IPS DF 6.9 (cell line): ENCODE data around the gene CNR2.
"Not testable (repeated sequence)": the region's sequence is repeated elsewhere in the genome, so short reads cannot be mapped to it uniquely, and the experiment has no call there.

Experiments used
- DNase-seq: peaks from one replicate; pipeline ENCODE4 v3.0.0-alpha.2; 2013; ENCODE audit warnings: low read depth, low spot score
- H3K27ac ChIP-seq: one replicate; pipeline ENCODE4 v1.5.1; 2013; ENCODE audit warnings: low read length, control low read depth
- H3K27me3 ChIP-seq: 2 replicates; pipeline ENCODE4 v1.6.1; 2013; ENCODE audit warnings: mild to moderate bottlenecking, low read length; ENCODE audit not compliant: control insufficient read depth, insufficient read depth
- H3K36me3 ChIP-seq: 2 replicates; pipeline ENCODE4 v1.6.1; 2013; ENCODE audit warnings: low read length; ENCODE audit not compliant: control insufficient read depth, insufficient read depth
- H3K4me1 ChIP-seq: 2 replicates; pipeline ENCODE4 v1.6.1; 2013; ENCODE audit warnings: low read length; ENCODE audit not compliant: control insufficient read depth, insufficient read depth
- H3K4me3 ChIP-seq: 2 replicates; pipeline ENCODE4 v1.5.1; 2013; ENCODE audit warnings: mild to moderate bottlenecking, low read length
- H3K9me3 ChIP-seq: 2 replicates; pipeline ENCODE4 v1.6.1; 2013; ENCODE audit warnings: low read length, inconsistent platforms; ENCODE audit not compliant: control insufficient read depth, insufficient read depth
- WGBS: extraction: QIAGEN DNeasy Blood & Tissue Kit; methylation state at CpG from one replicate; pipeline ENCODE4 v1.1.7; 2013; ENCODE audit warnings: mixed read lengths, missing lambda C conversion rate; ENCODE audit not compliant: insufficient read length, insufficient coverage; 5-methylcytosine and 5-hydroxymethylcytosine counted together

Gene CNR2

DNA sequence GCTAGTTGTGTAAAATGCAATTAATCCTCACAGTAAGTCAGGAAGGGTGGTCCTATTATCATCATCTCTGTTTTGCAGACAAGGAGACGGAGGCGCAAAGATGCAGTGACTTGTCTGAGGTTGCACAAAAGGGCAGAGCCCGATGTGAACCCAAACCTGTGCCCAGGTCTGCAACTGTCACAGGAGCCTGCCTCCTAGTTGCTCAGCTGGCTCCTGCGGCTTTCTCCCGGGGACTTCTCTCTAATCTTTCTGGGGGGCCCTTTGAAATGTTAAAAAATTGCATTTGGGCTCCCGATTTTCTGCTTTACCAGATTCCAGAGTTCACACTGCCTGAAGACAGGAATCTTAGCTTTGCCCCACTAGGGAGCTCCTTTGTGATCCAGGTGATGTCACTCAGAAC is 9.4 kb downstream of the CNR2 start:
- Histone ChIP-seq H3K9me3 (no peaks in the 10 kb centered on the region), H3K4me1 (no peaks in the 10 kb centered on the region; the same call in 1 of the 2 replicates), H3K36me3 (no peaks in the 10 kb centered on the region), H3K27me3 (peaks cover 15% of the 10 kb centered on the region; the same call in 1 of the 2 replicates), H3K4me3 (no peak overlapping the region), H3K27ac (no peak overlapping the region)
- no CpG with 5 or more reads among the region's 6 CpGs for WGBS
- no peak for DNase-seq

DNA sequence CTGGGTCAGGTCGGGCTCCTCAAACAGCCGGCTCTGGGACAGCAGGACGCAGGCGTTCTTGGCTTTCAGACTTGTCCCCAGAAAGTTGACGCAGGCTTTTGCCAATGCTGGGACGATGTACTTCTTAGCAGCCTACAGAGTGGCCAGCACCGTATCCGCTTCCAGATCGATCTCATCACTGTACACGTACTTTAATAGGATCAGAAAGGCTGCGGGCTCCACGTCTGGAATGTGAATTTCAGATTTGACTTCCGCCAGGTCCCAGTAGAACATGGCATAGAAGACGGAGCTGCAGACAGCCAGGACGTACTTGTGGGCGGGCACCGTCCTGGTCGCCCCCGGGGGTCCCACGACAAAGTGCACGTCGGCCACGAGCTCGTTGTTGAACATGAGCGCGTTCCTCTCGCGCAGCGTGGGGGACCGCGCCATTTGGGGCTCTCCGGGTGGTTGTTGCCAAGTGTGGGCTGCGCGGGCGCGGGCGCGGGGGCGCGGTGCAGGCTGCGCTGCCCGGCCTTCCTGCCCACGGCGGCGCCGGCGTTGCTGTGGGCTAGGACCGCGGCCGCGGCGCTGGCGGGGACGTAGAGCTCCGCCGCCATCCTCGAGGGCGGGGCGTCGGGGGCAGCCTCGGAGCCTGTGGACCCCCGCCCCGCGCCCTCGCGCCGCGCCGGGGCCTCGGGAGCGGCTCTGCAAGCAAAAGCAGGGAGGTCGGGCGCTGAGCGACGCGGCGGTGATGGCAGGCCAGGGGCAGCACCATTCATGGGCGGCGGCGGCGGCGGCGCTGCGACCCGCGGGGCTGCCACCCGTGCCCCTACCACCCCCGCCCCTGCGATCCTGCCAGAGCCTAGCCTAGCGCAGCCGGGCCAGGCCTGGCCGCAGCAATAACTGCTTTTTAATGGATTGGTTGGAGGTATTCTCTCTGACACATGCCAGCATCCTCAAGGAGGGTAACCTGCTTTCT is 10.6 kb downstream of the CNR2 start:
- no CpG with 5 or more reads among the region's 92 CpGs for WGBS
- DNase-seq = no peak
- Histone ChIP-seq H3K9me3 (no peaks in the 10 kb centered on the region), H3K27me3 (peaks cover 15% of the 10 kb centered on the region; the same call in 1 of the 2 replicates), H3K4me3 (peak overlapping the region; percentile 9; the same call in 1 of the 2 replicates), H3K27ac (no peak overlapping the region), H3K4me1 (no peaks in the 10 kb centered on the region; the same call in 1 of the 2 replicates), H3K36me3 (no peaks in the 10 kb centered on the region)

DNA sequence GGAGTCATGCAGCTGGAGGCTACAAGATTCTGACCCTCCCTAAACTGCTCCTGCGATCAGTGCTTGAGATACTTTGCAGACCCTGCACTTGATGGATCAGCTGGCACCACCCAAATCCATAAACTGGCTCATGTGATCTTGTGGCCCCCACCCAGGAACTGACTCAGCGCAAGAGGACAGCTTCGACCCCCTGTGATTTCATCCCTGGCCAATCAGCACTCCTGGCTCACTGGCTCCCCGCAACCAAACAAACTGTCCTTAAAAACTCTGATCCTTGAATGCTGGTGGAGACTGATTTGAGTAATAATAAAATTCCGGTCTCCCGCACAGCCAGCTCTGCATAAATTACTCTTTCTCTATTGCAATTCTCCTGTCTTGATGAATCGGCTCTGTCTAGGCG is 13.1 kb downstream of the CNR2 start:
- no CpG with 5 or more reads among the region's 8 CpGs for WGBS
- H3K36me3 ChIP-seq, H3K4me1 ChIP-seq, H3K9me3 ChIP-seq, H3K27ac ChIP-seq, H3K4me3 ChIP-seq, DNase-seq: not testable (repeated sequence)
- peaks cover 15% of the 10 kb centered on the region; the same call in 1 of the 2 replicates for H3K27me3 ChIP-seq

DNA sequence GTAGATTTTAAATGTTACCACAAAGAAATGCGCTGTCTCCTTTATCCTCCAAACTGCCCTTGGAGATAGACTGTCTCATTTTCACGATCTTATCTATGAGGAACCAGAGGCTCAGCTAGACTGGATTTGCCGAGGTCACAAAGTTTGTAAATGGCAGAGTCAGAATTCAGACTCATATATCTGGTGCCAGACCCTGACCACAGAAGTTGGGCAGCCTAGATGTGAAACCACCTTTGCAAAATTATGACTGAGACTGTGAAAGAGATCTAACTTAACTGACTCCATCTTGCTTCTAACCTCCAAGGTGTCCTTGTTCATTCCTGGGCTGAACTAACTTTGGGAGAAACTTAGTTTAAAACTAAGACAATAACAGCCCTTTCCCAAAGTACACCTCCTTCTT is 14.1 kb downstream of the CNR2 start:
- no CpG with 5 or more reads among the region's 3 CpGs for WGBS
- H3K4me1 ChIP-seq = no peaks in the 10 kb centered on the region; the same call in 1 of the 2 replicates
- H3K27ac ChIP-seq = no peak overlapping the region

DNA sequence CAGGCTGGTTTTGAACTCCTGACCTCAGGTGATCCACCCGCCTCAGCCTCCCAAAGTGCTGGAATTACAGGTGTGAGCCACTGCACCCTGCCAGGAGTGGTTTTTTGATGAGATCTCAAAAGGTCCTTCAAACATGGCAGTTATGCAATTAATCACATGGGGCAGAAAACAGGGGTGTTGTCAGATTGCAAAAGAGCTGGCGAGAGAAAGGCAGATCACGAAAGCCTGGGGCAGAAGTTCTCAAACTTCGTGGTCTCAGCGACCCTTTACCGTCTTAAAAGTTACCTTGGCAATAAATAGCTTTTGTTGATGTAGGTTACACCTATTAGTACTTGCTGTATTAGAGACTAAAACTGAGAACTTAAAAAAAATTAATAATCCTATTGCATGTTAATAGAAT is 16.1 kb downstream of the CNR2 start:
- Histone ChIP-seq H3K27me3 (peaks cover 5% of the 10 kb centered on the region; the same call in 1 of the 2 replicates), H3K4me1 (no peaks in the 10 kb centered on the region), H3K27ac (no peak overlapping the region), H3K4me3 (no peak overlapping the region), H3K36me3 (no peaks in the 10 kb centered on the region), H3K9me3 (no peaks in the 10 kb centered on the region)
- no CpG with 5 or more reads among the region's 6 CpGs for WGBS
- no peak for DNase-seq

More for the DNA sequence above, 14.1 kb downstream of the CNR2 start:
- no peaks in the 10 kb centered on the region for H3K9me3 ChIP-seq
- H3K36me3 ChIP-seq = no peaks in the 10 kb centered on the region
- H3K4me3 ChIP-seq = no peak overlapping the region
- H3K27me3 ChIP-seq = peaks cover 15% of the 10 kb centered on the region; the same call in 1 of the 2 replicates
- DNase-seq = no peak

DNA sequence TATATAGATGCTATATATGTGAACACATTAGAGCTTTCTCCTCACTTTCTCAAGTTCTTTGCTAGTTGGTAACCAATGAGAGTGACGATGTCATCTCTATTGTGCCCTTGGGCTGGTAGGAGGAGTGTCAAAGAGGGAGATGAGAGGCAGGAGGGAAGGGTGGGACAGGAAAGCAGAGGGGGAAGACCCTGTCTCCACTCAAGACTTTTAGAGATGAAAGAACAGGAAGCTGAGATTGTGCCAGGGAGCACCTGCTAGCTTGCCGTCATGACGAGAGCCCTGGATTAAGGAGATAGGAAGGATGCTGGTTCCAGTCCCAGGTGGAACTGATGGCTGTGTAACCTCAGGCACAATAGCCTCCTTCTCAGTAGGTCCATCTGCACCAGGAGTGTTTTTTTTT is 16.7 kb downstream of the CNR2 start:
- DNase-seq = no peak
- Histone ChIP-seq H3K4me1 (no peaks in the 10 kb centered on the region), H3K36me3 (no peaks in the 10 kb centered on the region), H3K27ac (no peak overlapping the region), H3K27me3 (peaks cover 2% of the 10 kb centered on the region; the same call in 1 of the 2 replicates), H3K4me3 (no peak overlapping the region), H3K9me3 (no peaks in the 10 kb centered on the region)
- WGBS = no CpG with 5 or more reads among the region's 3 CpGs

DNA sequence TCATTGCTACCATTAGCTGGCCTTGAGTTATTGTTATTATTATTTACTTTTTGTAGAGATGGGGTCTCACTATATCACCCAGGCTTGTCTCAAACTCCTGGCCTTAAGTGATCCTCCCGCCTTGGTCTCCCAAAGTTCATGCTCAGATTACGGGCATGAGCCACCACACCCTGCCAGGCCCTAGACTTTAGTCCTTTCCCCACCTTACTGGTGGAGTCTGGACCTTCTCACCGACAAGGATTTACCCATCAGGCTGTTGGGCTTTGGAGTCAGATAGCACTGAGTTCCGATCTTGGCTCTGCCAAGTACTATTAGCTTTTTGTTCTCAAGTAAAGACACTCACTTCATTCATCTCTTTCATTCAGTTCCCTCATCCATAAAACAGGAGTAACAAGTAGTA is 17.2 kb downstream of the CNR2 start:
- H3K36me3 ChIP-seq = no peaks in the 10 kb centered on the region
- H3K27ac ChIP-seq = no peak overlapping the region
- WGBS = no CpG with 5 or more reads among the region's 4 CpGs
- no peak overlapping the region for H3K4me3 ChIP-seq
- H3K27me3 ChIP-seq = no peaks in the 10 kb centered on the region; the same call in 1 of the 2 replicates
- no peak for DNase-seq
- no peaks in the 10 kb centered on the region for H3K9me3 ChIP-seq
- no peaks in the 10 kb centered on the region for H3K4me1 ChIP-seq

DNA sequence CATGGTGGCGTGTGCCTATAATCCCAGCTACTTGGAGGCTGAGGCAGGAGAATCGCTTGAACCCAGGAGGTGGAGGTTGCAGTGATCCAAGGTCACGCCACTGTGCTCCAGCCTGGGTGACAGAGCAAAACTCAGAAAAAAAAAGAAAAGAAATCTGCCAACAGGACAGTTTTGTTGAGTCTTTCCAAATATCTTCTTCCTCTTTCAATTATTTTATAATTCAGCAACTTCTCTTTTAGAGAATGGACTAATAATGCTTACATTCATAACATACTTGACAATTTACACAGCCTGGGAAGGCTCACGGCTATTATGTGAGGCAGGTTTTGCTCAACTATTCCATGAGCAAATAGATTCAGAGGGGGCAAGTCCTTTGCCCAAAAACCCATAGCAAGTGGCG is 18.1 kb downstream of the CNR2 start:
- no peak overlapping the region for H3K27ac ChIP-seq
- H3K9me3 ChIP-seq = no peaks in the 10 kb centered on the region
- no peak overlapping the region for H3K4me3 ChIP-seq
- H3K4me1 ChIP-seq = no peaks in the 10 kb centered on the region
- no peaks in the 10 kb centered on the region for H3K36me3 ChIP-seq
- DNase-seq = no peak
- WGBS = no CpG with 5 or more reads among the region's 5 CpGs
- H3K27me3 ChIP-seq = no peaks in the 10 kb centered on the region

DNA sequence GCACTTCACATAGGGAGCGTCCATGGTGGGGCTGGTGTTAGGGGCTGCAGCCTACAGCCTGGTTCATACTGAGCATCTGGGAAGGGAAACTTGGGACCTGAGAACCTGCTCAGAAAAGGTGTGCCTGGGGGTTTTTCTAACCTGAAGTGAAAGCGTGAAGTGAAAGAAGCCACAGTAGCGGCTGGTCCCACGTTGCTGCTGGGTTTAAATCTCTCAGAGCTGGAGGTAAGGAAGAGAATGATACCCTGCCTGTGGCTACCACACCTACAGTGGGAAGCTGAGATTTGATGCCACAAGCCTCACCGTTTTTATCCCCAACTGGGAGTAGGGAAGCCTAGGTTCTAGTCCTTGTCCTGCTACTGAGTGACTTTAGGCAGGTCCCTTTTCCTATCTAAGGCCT is 24.1 kb downstream of the CNR2 start:
- Histone ChIP-seq H3K4me3 (no peak overlapping the region), H3K9me3 (no peaks in the 10 kb centered on the region), H3K36me3 (no peaks in the 10 kb centered on the region), H3K27ac (no peak overlapping the region), H3K4me1 (no peaks in the 10 kb centered on the region), H3K27me3 (no peaks in the 10 kb centered on the region)
- WGBS = no CpG with 5 or more reads among the region's 5 CpGs
- no peak for DNase-seq

DNA sequence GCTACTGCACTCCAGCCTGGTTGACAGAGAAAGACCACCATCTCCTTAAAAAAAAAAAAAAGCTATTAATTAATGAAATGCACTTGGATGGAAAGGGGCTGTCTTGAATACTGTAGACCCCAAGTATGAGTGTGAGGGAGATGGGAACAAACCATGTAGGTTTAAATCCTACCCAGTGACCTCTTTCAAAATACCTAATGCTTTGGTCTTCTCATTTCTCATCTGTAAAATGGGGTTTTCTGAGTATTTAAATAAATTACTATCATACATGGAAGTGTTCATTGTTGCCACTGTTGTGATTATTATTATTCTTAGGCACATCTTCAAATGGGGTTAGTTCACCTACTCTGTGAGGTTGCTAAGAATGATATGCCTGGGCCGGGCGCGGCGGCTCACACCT is 27.9 kb downstream of the CNR2 start:
- no peaks in the 10 kb centered on the region for H3K4me1 ChIP-seq
- DNase-seq = no peak
- no CpG with 5 or more reads among the region's 4 CpGs for WGBS
- no peaks in the 10 kb centered on the region for H3K27me3 ChIP-seq
- H3K9me3 ChIP-seq = no peaks in the 10 kb centered on the region
- no peak overlapping the region for H3K27ac ChIP-seq
- H3K4me3 ChIP-seq = no peak overlapping the region
- no peaks in the 10 kb centered on the region for H3K36me3 ChIP-seq
